GM12891 (cell line): ENCODE measurements around the gene PRSS16.

ENCODE experiments used
- DNase-seq: peaks from one replicate; pipeline ENCODE4 v3.0.0; 2011; ENCODE audit warnings: low spot score; ENCODE audit not compliant: insufficient read length
- FAIRE-seq: peaks from 2 replicates; lab custom pipeline; 2011; peaks lifted over from hg19 to GRCh38; lab: Jason Lieb, UNC
- PAX5 ChIP-seq: IDR thresholded peaks from 2 replicates; pipeline ENCODE4 v1.6.1; 2011; ENCODE audit warnings: low read length, moderate library complexity, mild to moderate bottlenecking; ENCODE audit not compliant: insufficient read depth, severe bottlenecking
- POLR2A ChIP-seq: IDR thresholded peaks from 2 replicates; pipeline ENCODE4 v1.6.1; 2011; ENCODE audit warnings: low read depth, low read length, control low read depth
- POLR2AphosphoS5 ChIP-seq: IDR thresholded peaks from 2 replicates; pipeline ENCODE4 v1.6.1; 2011; ENCODE audit warnings: low read depth, low read length, control low read depth
- POU2F2 ChIP-seq: IDR thresholded peaks from 2 replicates; pipeline ENCODE4 v1.6.1; 2011; ENCODE audit warnings: low read depth, mild to moderate bottlenecking, control low read depth, low read length, moderate library complexity
- SPI1 ChIP-seq: IDR thresholded peaks from 2 replicates; pipeline ENCODE4 v1.6.1; 2011; ENCODE audit warnings: low read depth, low read length, control low read depth
- TAF1 ChIP-seq: IDR thresholded peaks from 2 replicates; pipeline ENCODE4 v1.6.1; 2011; ENCODE audit warnings: low read depth, low read length, control low read depth

The PRSS16 gene

GRCh38 chr6:27267857-27268434 lies 20.4 kb downstream of the PRSS16 start:
- FAIRE-seq = no peak
- no peak for TF ChIP-seq POU2F2
- TF ChIP-seq PAX5 = no peak
- no peak for TF ChIP-seq POLR2A
- no peak for TF ChIP-seq TAF1
- TF ChIP-seq POLR2AphosphoS5 = no peak
- TF ChIP-seq SPI1 = no peak
- no peak for DNase-seq

GRCh38 chr6:27268803-27269202 lies 21.3 kb downstream of the PRSS16 start:
- FAIRE-seq = no peak
- TF ChIP-seq PAX5 = no peak
- no peak for TF ChIP-seq POLR2A
- TF ChIP-seq POLR2AphosphoS5 = no peak
- no peak for TF ChIP-seq SPI1
- TF ChIP-seq TAF1 = no peak
- TF ChIP-seq POU2F2 = no peak
- DNase-seq = no peak

- FAIRE-seq (no peak), DNase-seq (no peak)
- TF ChIP-seq POLR2AphosphoS5 = no peak
- TF ChIP-seq PAX5 = no peak
- TF ChIP-seq SPI1 = no peak
- no peak for TF ChIP-seq TAF1
- TF ChIP-seq POU2F2 = no peak
- TF ChIP-seq POLR2A = no peak
Measured at GRCh38 chr6:27273783-27274182, 26.3 kb downstream of the PRSS16 start.

- DNase-seq = no peak
- TF ChIP-seq POU2F2 (no peak), TAF1 (no peak), SPI1 (no peak), POLR2A (no peak), PAX5 (no peak), POLR2AphosphoS5 (no peak)
- no peak for FAIRE-seq
Measured at GRCh38 chr6:27275025-27275956, 27.8 kb downstream of the PRSS16 start.

- FAIRE-seq (no peak), DNase-seq (no peak)
- no peak for TF ChIP-seq POLR2A
- TF ChIP-seq POU2F2 = no peak
- TF ChIP-seq TAF1 = no peak
- no peak for TF ChIP-seq PAX5
- no peak for TF ChIP-seq SPI1
Measured at GRCh38 chr6:27279513-27280063, 32.1 kb downstream of the PRSS16 start.

GRCh38 chr6:27280064-27280539 lies 32.6 kb downstream of the PRSS16 start:
- TF ChIP-seq POU2F2 (no peak), PAX5 (no peak), SPI1 (no peak), POLR2A (no peak), POLR2AphosphoS5 (no peak), TAF1 (no peak)

GRCh38 chr6:27280540-27281000 lies 33.1 kb downstream of the PRSS16 start:
- FAIRE-seq = no peak
- DNase-seq = no peak
- TF ChIP-seq SPI1 (no peak), POLR2A (no peak), POLR2AphosphoS5 (no peak)

More at GRCh38 chr6:27280064-27280539, 32.6 kb downstream of the PRSS16 start:
- FAIRE-seq (no peak), DNase-seq (peak; percentile 20)

- no peak for TF ChIP-seq POU2F2
- TF ChIP-seq PAX5 = no peak
- TF ChIP-seq POLR2AphosphoS5 = no peak
- no peak for TF ChIP-seq TAF1
- no peak for TF ChIP-seq POLR2A
- no peak for DNase-seq
- FAIRE-seq = no peak
Measured at GRCh38 chr6:27281105-27281539, 33.6 kb downstream of the PRSS16 start.

GRCh38 chr6:27281569-27281968 lies 34.1 kb downstream of the PRSS16 start:
- DNase-seq = no peak
- TF ChIP-seq TAF1 = no peak
- TF ChIP-seq PAX5 = no peak
- TF ChIP-seq POLR2AphosphoS5 = no peak
- TF ChIP-seq SPI1 = no peak
- TF ChIP-seq POLR2A = no peak
- TF ChIP-seq POU2F2 = no peak
- no peak for FAIRE-seq
